Fibroblast of lung (primary cell): ENCODE data around the gene HECW1.

Experiments
- EZH2 ChIP-seq: IDR thresholded peaks from 2 replicates; pipeline ENCODE4 v1.5.1; 2012; ENCODE audit warnings: low read length, control low read depth, mild to moderate bottlenecking; ENCODE audit errors: missing control alignments
- TF ChIP-seq, protein P1 (sequence below), 2 donors: IDR thresholded peaks in 1 of 2; conservative IDR thresholded peaks in 1 of 2; 1 replicate in 1 of 2; 2 replicates in 1 of 2; pipeline ENCODE4 v1.5.1; 2011 to 2012; ENCODE audit warnings: low read length in 2 of 2, control low read depth in 1 of 2, inconsistent platforms in 1 of 2, low read depth in 1 of 2, mild to moderate bottlenecking in 1 of 2

DNA sequence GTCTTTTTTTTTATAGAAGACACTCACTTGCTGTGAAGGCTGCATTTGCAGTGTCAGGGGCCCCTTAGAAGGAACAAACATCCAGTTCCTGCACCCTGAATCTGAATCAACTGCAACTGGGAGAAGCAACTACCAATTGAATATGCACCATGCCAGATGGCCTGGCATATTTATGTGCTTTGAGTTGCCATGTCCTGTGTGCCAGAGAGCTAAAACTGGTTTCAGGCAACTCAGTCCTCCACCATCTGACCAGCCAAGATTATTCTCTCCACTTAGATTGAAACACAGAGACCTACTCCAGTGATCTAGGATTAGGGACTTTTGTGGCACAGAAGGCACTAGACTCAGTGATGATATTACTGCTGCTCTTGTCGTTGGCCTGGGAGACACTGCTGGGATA is 225.4 kb downstream of the HECW1 start:
- TF ChIP-seq, protein P1, sequence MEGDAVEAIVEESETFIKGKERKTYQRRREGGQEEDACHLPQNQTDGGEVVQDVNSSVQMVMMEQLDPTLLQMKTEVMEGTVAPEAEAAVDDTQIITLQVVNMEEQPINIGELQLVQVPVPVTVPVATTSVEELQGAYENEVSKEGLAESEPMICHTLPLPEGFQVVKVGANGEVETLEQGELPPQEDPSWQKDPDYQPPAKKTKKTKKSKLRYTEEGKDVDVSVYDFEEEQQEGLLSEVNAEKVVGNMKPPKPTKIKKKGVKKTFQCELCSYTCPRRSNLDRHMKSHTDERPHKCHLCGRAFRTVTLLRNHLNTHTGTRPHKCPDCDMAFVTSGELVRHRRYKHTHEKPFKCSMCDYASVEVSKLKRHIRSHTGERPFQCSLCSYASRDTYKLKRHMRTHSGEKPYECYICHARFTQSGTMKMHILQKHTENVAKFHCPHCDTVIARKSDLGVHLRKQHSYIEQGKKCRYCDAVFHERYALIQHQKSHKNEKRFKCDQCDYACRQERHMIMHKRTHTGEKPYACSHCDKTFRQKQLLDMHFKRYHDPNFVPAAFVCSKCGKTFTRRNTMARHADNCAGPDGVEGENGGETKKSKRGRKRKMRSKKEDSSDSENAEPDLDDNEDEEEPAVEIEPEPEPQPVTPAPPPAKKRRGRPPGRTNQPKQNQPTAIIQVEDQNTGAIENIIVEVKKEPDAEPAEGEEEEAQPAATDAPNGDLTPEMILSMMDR (conservative IDR thresholded peaks at IDR 0.05 in 1 of 2, IDR thresholded peaks at IDR 0.05 in 1 of 2; ENCODE audit: low read depth in 1 of 2, low read length in 2 of 2): no peak
- no peak for TF ChIP-seq EZH2
